Measurements from ENCODE around the gene RNF186.

GRCh38 chr1:19776933-19777332 is 38.1 kb downstream of the RNF186 start:
- TF ChIP-seq ZFP30 (CRISPR knock-in tag; IDR thresholded peaks at IDR 0.05) (no peak), RARB (CRISPR knock-in tag; IDR thresholded peaks at IDR 0.05) (no peak), ESRRG (CRISPR knock-in tag; IDR thresholded peaks at IDR 0.05) (no peak), CREB5 (CRISPR knock-in tag; IDR thresholded peaks at IDR 0.05; ENCODE audit: low read depth) (no peak), ZNF70 (CRISPR knock-in tag; IDR thresholded peaks at IDR 0.05) (no peak), ZNF8 (CRISPR knock-in tag; IDR thresholded peaks at IDR 0.05) (no peak), TOX (CRISPR knock-in tag; IDR thresholded peaks at IDR 0.05; ENCODE audit: borderline replicate concordance) (no peak), PATZ1 (CRISPR knock-in tag; IDR thresholded peaks at IDR 0.05; ENCODE audit: borderline replicate concordance) (no peak), SNAI2 (CRISPR knock-in tag; IDR thresholded peaks at IDR 0.05) (no peak), ZFP3 (CRISPR knock-in tag; IDR thresholded peaks at IDR 0.05) (no peak), ZNF565 (CRISPR knock-in tag; conservative IDR thresholded peaks at IDR 0.05; ENCODE audit: low read depth) (no peak), TCF4 (CRISPR knock-in tag; IDR thresholded peaks at IDR 0.05; ENCODE audit: borderline replicate concordance) (no peak), TSHZ2 (CRISPR knock-in tag; IDR thresholded peaks at IDR 0.05) (no peak), ARNTL (CRISPR knock-in tag; IDR thresholded peaks at IDR 0.05; ENCODE audit: borderline replicate concordance, low read depth) (no peak)

Data from SK-N-SH treated with all-trans-retinoic acid at 6 μM for 48 hours (cell line).